Activated CD4-positive, alpha-beta memory T cell treated with anti-CD3 and anti-CD28 coated beads, Interleukin-2, amount 10 ng/mL, durations not matched to agents 7 days and 5 days (primary cell): ENCODE results near the gene TCF7L1. TPM values are rescaled to one million over a fixed set of nuclear protein-coding genes. Genes with fewer than 3 reads are reported as not detected.

Source experiments
- CTCF ChIA-PET: fragments of 350-600 bp; sonication (Branson Sonifier 250); formaldehyde crosslinking; loops from one replicate; lab custom pipeline; 2021; ENCODE audit warnings: antibody characterized with exemption, inconsistent platforms; lab: Charles Lee
- POLR2A ChIA-PET: fragments of 350-600 bp; sonication (Branson Sonifier 250); formaldehyde crosslinking; loops from one replicate; lab custom pipeline; 2021; ENCODE audit warnings: antibody characterized with exemption; lab: Charles Lee
- DNase-seq: peaks from one replicate; pipeline ENCODE4 v3.0.0-alpha.2; 2020
- H3K27ac Mint-ChIP-seq: one replicate; pipeline ENCODE4 v1.8.0; 2021; ENCODE audit warnings: mild to moderate bottlenecking, mixed read lengths
- H3K27me3 Mint-ChIP-seq: one replicate; pipeline ENCODE4 v1.8.0; 2021; ENCODE audit warnings: mixed read lengths
- H3K36me3 Mint-ChIP-seq: one replicate; pipeline ENCODE4 v1.8.0; 2021; ENCODE audit warnings: low read depth, mixed read lengths
- H3K4me1 Mint-ChIP-seq: one replicate; pipeline ENCODE4 v1.8.0; 2021; ENCODE audit warnings: mixed read lengths
- H3K4me3 Mint-ChIP-seq: one replicate; pipeline ENCODE4 v1.8.0; 2021; ENCODE audit warnings: mild to moderate bottlenecking, mixed read lengths
- H3K9me3 Mint-ChIP-seq: one replicate; pipeline ENCODE4 v1.8.0; 2021; ENCODE audit warnings: mixed read lengths
- total RNA-seq, 2 experiments: library from RNA; stranded (reverse); gene quantifications; one replicate each; pipeline ENCODE4 v1.2.3, GENCODE V29; 2021

The TCF7L1 gene
- total RNA-seq, 2 experiments from 2014 or later = 0.08 TPM; not detected in 1

DNA sequence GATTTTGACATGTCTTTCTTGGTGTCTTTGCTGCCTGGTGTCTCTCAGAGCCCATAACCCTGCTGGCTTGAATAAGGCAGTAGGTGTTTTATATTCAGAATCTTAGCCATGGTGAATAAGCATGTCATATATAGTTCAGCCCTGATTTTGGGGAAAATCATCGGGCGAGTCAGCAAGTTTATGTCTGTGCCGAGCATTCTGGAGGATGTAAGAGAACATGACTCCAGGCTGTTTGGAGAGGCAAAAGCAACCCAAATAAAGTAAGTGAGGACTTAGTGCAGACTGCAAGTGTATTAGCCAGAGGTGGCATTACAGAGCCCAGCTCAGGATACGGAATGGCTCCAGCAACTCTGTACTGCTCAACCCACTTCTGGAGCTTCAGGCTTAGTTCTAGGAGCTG is 50.3 kb downstream of the TCF7L1 start:
- POLR2A ChIA-PET = no interaction called here
- Mint-ChIP-seq H3K4me1 (peaks cover 9% of the 10 kb centered on the region), H3K27ac (no peak overlapping the region), H3K9me3 (no peaks in the 10 kb centered on the region), H3K27me3 (peaks cover 17% of the 10 kb centered on the region), H3K36me3 (no peaks in the 10 kb centered on the region), H3K4me3 (no peak overlapping the region)
- no peak for DNase-seq
- CTCF ChIA-PET = interaction anchor here (0.6 kb wide), 1 partner anchor 116 kb away, joined by 3 read pairs; no protein-coding TSS in a partner anchor

DNA sequence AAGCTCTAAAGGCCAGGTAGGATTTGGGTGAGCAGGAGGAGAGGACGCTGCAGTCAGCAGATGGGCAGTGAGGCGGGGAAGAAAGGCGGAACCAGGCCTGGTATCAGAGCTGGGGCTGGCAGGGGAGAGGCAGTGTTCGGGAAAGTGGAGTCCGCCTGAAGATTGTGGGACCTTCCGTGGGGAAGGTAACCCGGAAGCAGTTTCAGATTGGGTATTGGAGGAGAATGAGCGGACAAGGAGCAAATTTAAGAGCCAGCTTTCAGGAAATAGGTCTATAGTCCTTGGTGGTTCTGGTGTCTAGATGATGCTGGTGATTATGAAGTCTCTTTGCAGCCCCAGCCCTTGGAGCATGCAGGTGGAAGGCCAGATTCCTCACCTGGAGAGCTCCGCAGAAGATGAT is 51.0 kb downstream of the TCF7L1 start:
- ChIA-PET CTCF (interaction anchor here (0.6 to 1.5 kb wide), 2 partner anchors 82 to 115 kb away, joined by 3 to 4 read pairs; no protein-coding TSS in a partner anchor), POLR2A (no interaction called here)
- Mint-ChIP-seq H3K4me1 (peaks cover 7% of the 10 kb centered on the region), H3K27me3 (peaks cover 18% of the 10 kb centered on the region), H3K4me3 (no peak overlapping the region), H3K27ac (no peak overlapping the region), H3K9me3 (no peaks in the 10 kb centered on the region), H3K36me3 (no peaks in the 10 kb centered on the region)
- no peak for DNase-seq

DNA sequence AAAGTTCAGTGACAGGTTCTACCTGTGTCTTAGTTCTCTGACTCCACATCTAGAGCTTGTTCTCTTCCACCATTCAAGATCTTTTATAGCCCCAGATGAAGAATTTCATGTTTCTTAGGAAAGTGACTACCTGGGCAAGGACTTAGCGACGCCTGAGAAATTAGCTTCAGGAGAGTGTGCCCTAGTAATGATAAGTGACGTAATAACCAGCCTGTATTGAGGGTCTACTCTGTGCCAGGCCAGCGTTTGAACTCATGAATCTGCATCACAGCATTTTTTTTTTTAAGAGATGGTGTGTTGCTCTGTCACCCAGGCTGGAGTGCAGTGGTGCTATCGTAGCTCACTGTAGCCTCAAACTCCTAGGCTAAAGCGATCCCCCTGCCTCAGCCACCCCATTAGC is 51.8 kb downstream of the TCF7L1 start:
- Mint-ChIP-seq H3K4me3 (no peak overlapping the region), H3K9me3 (no peaks in the 10 kb centered on the region), H3K27ac (no peak overlapping the region), H3K27me3 (peaks cover 18% of the 10 kb centered on the region), H3K36me3 (no peaks in the 10 kb centered on the region), H3K4me1 (peaks cover 7% of the 10 kb centered on the region)
- ChIA-PET CTCF (interaction anchor here (1.5 kb wide), 1 partner anchor 81 kb away, joined by 4 read pairs; no protein-coding TSS in a partner anchor), POLR2A (no interaction called here)
- no peak for DNase-seq

DNA sequence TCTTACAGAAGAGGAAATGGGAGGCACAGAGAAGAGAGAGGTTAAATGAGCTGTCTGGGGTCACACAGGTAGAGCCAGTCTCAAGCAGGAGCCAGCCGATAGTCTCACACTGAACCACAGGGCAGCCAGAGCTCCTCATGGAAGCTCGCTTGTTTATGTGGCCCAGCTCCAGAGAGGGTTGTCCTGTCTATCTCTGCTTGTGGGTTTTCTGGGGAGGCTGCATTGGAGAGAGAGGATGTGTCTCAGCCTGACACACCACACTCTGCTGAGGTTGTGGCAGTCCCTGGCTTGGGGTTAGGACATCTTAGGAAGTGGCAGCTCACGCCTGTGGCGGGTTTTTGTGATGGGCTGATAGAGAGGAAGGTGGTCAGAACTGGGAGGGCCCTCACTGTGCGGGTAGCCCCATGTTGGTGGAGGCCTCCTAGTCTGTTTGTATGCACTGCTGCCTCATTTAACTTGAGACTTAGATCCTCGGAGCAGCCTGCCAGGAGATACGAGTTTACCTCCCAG is 52.3 kb downstream of the TCF7L1 start:
- ChIA-PET POLR2A (no interaction called here), CTCF (interaction anchor here (0.7 to 1.7 kb wide), 4 partner anchors 7 to 81 kb away, joined by 3 to 4 read pairs (median 4); no protein-coding TSS in a partner anchor)
- peak; percentile 19 for DNase-seq
- H3K27me3 Mint-ChIP-seq = peaks cover 22% of the 10 kb centered on the region
- no peak overlapping the region for H3K27ac Mint-ChIP-seq
- H3K4me3 Mint-ChIP-seq = no peak overlapping the region
- no peaks in the 10 kb centered on the region for H3K9me3 Mint-ChIP-seq
- no peaks in the 10 kb centered on the region for H3K36me3 Mint-ChIP-seq
- peaks cover 7% of the 10 kb centered on the region for H3K4me1 Mint-ChIP-seq

DNA sequence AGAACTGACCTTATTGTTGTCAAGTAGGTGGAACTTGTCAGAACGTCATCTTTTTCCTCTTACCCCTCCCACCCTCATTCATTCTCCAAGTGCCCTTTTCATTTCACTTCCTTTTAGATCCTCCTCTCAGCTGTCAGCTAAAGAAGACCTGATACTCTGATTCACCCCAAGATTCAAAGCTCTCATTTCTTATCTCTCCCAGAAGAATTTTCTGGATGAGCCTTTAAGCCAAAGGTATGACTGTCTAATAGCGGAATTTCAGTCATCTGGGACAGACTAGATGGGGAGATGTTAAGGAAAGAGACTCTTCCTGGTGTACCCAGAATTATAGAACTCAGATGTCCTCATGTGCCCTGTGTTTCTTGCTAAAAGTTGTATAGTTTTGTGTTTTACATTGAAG is 53.9 kb downstream of the TCF7L1 start:
- no peak overlapping the region for H3K27ac Mint-ChIP-seq
- no peak overlapping the region for H3K4me3 Mint-ChIP-seq
- ChIA-PET CTCF (interaction anchor here (1.1 to 1.7 kb wide), 2 partner anchors 9 to 11 kb away, joined by 3 to 5 read pairs; no protein-coding TSS in a partner anchor), POLR2A (no interaction called here)
- no peak for DNase-seq
- no peaks in the 10 kb centered on the region for H3K36me3 Mint-ChIP-seq
- peaks cover 22% of the 10 kb centered on the region for H3K27me3 Mint-ChIP-seq
- H3K4me1 Mint-ChIP-seq = peaks cover 7% of the 10 kb centered on the region
- H3K9me3 Mint-ChIP-seq = no peaks in the 10 kb centered on the region

DNA sequence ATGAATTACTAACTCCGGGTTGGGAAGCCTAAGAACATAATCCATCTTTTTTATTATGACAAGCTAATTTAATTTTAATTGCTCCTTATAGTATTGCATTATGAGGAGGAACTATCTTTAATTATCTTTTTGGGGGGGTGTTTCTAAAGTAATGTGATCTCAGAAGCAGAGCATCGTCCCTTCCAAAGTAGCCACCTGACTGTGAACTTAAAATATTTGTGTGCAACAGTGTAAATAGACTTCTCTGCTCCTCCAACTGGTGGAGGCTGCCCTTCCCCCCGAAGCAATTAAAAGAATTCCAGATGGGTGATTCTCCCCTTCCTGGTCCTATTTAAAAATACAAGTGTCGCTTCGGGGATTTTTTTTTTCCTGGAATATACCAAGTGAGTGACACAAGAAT is 55.7 kb downstream of the TCF7L1 start:
- DNase-seq = no peak
- Mint-ChIP-seq H3K36me3 (no peaks in the 10 kb centered on the region), H3K27ac (no peak overlapping the region), H3K9me3 (no peaks in the 10 kb centered on the region), H3K4me3 (no peak overlapping the region), H3K27me3 (peaks cover 24% of the 10 kb centered on the region), H3K4me1 (peaks cover 7% of the 10 kb centered on the region)
- ChIA-PET CTCF (no interaction called here), POLR2A (no interaction called here)

DNA sequence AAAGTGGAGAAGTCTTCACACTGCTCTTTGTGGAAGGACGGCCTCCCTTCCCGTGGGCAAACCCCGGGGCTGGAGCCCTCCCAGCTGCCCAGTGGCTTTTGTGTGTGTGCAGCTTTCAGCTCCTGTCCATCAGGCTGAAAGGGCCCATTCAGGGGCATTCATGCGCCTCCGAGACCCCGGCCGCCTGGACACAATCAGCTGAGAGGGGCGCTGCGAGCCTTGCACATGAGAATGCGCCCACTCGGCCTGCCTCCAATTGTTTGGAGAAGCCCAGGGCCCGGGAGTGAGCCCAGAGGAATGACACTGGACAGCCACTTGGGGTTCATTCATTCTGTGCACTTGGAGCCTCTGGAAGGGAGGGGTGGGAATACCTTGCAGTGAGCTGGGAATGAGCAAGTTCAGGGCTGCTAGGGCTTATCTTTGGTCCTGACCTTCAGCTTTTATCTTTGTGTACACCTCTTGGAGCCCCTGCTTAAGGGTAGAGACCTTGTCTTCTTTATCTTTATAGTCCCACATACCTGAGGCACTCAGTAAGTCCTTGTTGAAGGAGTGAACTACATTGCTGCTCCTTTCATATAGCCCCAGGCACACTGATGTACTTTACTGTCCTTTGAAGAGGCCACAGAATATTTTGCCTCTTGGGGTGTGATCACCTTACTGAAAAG is 56.5 kb downstream of the TCF7L1 start:
- no peaks in the 10 kb centered on the region for H3K36me3 Mint-ChIP-seq
- H3K4me3 Mint-ChIP-seq = no peak overlapping the region
- H3K4me1 Mint-ChIP-seq = peaks cover 7% of the 10 kb centered on the region
- H3K27me3 Mint-ChIP-seq = peaks cover 24% of the 10 kb centered on the region
- POLR2A ChIA-PET = interaction anchor here (0.6 kb wide), 1 partner anchor 96 kb away, joined by 3 read pairs; no protein-coding TSS in a partner anchor
- CTCF ChIA-PET = no interaction called here
- no peak for DNase-seq
- no peaks in the 10 kb centered on the region for H3K9me3 Mint-ChIP-seq
- no peak overlapping the region for H3K27ac Mint-ChIP-seq

DNA sequence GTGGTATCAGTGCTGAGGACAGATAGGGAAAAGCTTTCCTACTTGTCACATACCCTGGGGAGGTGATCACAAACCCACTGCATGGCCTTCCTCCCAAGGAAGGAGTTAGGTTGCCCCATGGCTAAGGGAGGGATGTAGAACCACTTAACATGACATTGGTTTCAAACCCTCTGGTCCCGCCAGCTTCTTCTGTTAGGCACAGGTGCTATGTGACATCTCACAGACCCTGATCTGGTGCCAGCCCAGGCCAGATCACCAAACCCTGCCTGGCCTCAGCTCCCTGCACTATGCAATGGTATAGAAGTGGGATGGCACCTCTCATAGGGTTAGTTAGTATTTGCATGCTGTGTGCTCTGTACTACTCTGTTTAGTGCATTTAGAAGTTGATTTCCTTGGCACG is 58.0 kb downstream of the TCF7L1 start:
- H3K27me3 Mint-ChIP-seq = peaks cover 24% of the 10 kb centered on the region
- no peaks in the 10 kb centered on the region for H3K4me1 Mint-ChIP-seq
- no peaks in the 10 kb centered on the region for H3K36me3 Mint-ChIP-seq
- ChIA-PET POLR2A (no interaction called here), CTCF (interaction anchor here (0.7 kb wide), 1 partner anchor 27 kb away, joined by 3 read pairs; no protein-coding TSS in a partner anchor)
- H3K4me3 Mint-ChIP-seq = no peak overlapping the region
- no peaks in the 10 kb centered on the region for H3K9me3 Mint-ChIP-seq
- no peak overlapping the region for H3K27ac Mint-ChIP-seq
- DNase-seq = no peak

DNA sequence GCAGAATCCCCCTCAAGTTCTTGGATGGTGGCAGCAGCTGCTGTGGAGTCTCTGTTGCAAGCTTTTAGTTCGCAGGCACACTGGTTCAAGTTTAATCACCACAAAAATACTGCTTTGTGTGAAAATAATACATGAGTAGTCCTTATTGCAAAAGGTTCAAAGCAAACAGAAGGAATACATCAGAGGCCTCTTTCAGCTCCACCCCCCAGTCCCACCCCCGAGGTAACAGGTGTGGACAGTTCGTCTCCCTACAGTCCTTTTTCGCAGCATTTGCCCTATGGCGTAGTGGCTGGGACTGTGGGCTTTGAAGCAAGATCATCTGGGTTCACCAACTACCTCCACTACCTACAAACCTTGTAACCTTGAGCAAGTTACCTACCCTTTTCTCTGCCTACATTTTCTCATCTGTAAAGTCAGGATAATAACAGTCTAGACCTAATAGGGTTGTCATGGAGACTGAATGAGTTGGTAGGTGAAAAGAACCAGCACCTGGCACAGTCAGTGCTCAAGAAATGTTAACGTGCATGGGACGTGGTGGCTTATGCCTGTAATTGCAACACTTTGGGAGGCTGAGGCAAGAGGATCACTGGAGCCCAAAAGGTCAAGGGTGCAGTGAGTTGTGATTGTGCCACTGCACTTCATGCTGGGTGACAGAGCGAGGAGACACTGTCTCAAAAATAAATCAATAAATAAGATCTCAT is 61.7 kb downstream of the TCF7L1 start:
- H3K27me3 Mint-ChIP-seq = peaks cover 10% of the 10 kb centered on the region
- POLR2A ChIA-PET = no interaction called here
- no peak for DNase-seq
- H3K4me1 Mint-ChIP-seq = no peaks in the 10 kb centered on the region
- CTCF ChIA-PET = no interaction called here
- no peaks in the 10 kb centered on the region for H3K9me3 Mint-ChIP-seq
- no peak overlapping the region for H3K4me3 Mint-ChIP-seq
- no peak overlapping the region for H3K27ac Mint-ChIP-seq
- H3K36me3 Mint-ChIP-seq = no peaks in the 10 kb centered on the region

DNA sequence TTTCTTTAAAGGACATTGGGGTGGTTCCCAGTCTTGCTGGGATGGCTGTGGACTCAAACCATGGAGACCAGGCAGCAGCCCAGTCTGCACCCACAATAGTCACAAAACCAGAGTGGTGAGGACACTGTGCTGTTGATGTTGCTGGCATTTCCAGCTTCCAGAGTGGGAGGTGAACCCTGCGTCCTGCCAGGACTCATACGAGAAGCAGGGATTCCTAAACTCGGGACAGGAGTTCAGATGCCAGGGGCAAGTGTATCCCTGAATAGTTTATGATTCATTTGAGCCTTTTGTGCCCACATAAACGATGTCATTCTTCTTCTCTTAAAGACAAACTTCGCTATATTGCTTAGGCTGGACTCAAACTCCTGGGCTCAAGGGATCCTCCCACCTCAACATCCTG is 62.8 kb downstream of the TCF7L1 start:
- no peaks in the 10 kb centered on the region for H3K36me3 Mint-ChIP-seq
- no peak overlapping the region for H3K4me3 Mint-ChIP-seq
- CTCF ChIA-PET = interaction anchor here (0.8 kb wide), 1 partner anchor 223 kb away, joined by 3 read pairs; no protein-coding TSS in a partner anchor
- DNase-seq = no peak
- POLR2A ChIA-PET = no interaction called here
- no peaks in the 10 kb centered on the region for H3K9me3 Mint-ChIP-seq
- H3K27ac Mint-ChIP-seq = no peak overlapping the region
- no peaks in the 10 kb centered on the region for H3K4me1 Mint-ChIP-seq
- H3K27me3 Mint-ChIP-seq = peaks cover 8% of the 10 kb centered on the region

DNA sequence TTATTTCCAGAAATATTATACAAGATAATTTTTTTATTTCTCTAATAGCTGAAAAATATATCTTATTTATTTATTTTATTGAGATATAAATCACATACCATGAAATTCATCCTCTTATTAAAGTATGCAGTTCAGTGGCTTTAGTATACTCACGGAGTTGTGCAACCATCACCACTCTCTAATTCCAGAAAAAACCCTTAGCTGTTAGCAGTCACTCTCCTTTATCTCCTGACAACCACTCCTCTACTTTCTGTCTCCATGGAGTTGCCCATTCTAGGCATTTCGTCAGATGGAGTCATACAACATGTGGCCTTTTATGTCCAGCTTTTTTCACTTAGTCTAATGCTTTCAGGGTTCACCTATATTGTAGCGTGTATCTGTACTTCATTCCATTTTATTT is 66.5 kb downstream of the TCF7L1 start:
- Mint-ChIP-seq H3K27ac (no peak overlapping the region), H3K36me3 (no peaks in the 10 kb centered on the region), H3K4me1 (no peaks in the 10 kb centered on the region), H3K27me3 (peaks cover 14% of the 10 kb centered on the region), H3K9me3 (no peaks in the 10 kb centered on the region), H3K4me3 (no peak overlapping the region)
- CTCF ChIA-PET = no interaction called here
- POLR2A ChIA-PET = no interaction called here
- DNase-seq = no peak

DNA sequence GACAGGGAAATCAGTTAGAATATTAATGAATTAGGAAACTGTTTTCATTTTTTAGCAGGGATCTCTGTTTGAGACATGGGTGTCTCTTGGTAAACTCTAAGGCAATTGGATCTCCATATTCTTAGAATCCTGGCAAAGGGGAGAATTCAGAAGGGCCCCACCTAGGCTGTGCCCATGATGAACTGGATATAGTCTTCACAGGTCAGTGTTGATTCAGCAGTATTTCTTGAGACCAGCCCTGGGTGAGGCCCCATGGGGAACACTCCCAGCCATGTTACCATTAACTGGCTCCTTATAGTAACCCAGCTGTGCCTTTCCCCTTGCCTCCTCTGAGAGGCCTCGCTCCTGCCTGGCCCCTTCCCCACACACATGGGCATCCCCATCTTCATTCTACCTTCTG is 76.7 kb downstream of the TCF7L1 start:
- H3K27me3 Mint-ChIP-seq = peaks cover 39% of the 10 kb centered on the region
- ChIA-PET POLR2A (no interaction called here), CTCF (no interaction called here)
- no peak for DNase-seq
- no peaks in the 10 kb centered on the region for H3K36me3 Mint-ChIP-seq
- H3K4me3 Mint-ChIP-seq = no peak overlapping the region
- no peaks in the 10 kb centered on the region for H3K4me1 Mint-ChIP-seq
- no peaks in the 10 kb centered on the region for H3K9me3 Mint-ChIP-seq
- no peak overlapping the region for H3K27ac Mint-ChIP-seq

DNA sequence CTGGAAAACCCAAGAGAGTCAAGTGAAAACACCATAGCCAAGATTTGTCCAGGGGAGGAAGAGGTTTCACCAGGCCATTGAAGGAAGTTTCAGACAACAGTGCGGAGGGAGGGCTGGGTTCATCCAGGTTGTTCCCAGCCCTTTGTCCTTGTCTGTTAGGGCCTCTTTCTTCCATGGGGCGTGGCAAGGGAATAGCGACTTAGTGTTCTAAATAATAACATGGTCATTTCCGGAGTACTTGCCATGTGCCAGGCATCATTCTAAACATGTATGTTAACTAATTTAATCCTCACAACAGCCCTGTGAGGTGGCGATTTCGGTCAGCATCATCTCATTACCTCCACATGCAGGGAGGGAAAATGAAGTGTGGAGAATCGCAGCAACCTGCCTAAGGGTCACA is 77.3 kb downstream of the TCF7L1 start:
- H3K9me3 Mint-ChIP-seq = no peaks in the 10 kb centered on the region
- H3K4me3 Mint-ChIP-seq = no peak overlapping the region
- POLR2A ChIA-PET = no interaction called here
- no peaks in the 10 kb centered on the region for H3K36me3 Mint-ChIP-seq
- H3K27me3 Mint-ChIP-seq = peaks cover 42% of the 10 kb centered on the region
- H3K27ac Mint-ChIP-seq = no peak overlapping the region
- no peaks in the 10 kb centered on the region for H3K4me1 Mint-ChIP-seq
- DNase-seq = no peak
- CTCF ChIA-PET = no interaction called here
